GM20431 (cell line): ENCODE data around the gene RPS8.
"Not testable (repeated sequence)": the region's sequence is repeated elsewhere in the genome, so short reads cannot be mapped to it uniquely, and the experiment has no call there.

Source experiments
- in situ Hi-C: fragments of 300-500 bp; cut with MseI, MboI; formaldehyde crosslinking; loops from one replicate; pipeline ENCODE4 v1.15.0; 2020; ENCODE audit warnings: low sequenced_read_pairs; ENCODE audit not compliant: unreplicated experiment

RPS8 gene

DNA sequence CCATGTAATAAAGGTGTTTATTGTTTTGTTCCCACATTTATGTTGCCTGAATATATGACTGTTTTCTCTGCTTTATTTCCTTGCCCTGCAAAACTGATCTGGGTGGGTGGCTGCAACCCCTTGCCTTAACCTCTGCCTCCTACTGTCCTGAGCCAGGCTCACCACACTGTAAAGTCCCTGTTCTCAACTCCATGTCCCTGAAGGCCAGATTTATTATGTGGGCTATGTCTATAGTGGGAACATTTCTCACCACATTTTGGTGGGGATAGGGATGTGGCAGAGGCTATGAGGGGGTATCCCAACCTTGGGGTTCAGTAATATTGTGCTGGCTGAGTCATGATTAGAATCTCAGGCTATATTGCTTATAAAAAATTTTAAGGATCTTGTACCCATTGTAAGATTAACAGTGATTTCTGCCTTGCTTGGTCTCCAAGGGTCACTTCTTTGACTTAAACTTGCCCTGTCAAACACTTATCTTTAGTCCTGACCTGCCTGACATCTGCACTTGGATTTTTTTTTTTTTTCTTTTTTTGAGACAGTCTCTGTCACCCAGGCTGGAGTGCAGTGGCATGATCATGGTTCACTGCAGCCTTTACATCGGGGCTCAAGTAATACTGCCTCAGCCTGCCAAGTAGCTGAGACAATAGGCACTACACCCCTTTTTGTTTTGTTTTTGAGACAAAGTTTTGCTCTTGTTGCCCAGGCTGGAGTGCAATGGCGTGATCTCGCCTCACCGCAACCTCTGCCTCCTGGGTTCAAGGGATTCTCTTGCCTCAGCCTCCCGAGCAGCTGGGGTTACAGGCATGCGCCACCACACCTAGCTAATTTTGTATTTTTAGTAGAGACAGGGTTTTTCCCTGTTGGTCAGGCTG lies 3.6 kb downstream of the RPS8 start:
- in situ Hi-C loops, result no loop called here

DNA sequence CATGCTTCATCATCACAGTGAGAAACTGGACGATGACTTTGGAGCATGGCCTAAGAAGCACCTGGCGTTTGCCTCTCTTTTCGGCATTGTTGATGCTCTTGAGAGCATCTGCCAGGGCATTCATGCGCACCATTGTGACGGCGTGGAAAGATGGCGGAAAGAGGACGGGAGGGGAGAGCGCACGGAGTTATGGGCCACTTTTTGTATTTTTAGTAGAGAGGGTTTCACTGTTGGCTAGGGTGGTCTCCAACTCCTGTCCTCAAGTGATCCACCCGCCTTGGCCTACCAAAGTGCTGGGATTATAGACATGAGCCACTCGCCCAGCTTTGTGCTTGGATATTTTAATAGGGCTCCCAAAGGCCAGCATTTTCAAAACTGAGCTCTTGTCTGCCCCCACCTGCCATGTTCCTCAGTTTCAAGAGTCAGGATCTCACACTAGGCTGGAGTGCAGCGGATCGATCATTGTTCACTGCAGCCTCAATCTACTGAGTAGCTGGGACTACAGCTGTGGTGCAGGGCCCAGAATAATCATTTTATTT lies 5.3 kb downstream of the RPS8 start:
- in situ Hi-C loops, result no loop called here

DNA sequence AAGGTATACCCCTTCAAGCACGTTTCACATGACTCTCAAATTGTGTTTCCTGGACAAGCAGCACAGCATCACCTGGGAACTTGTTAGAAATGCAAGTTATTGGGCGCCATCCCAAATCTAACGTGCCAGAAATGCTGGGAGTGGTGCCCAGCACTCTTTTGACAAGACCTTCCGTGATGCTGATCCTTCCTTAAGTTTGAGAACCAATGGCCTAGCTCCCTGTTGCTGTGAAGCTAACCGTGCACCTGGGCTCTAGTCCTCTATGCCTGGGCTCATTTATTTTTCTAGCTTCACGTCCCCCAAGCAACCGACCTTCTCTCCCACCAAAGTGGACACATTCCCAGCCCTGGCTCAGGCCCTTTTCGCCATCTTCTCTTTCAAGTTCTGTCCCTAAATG lies 8.4 kb downstream of the RPS8 start:
- in situ Hi-C loops, result no loop called here

DNA sequence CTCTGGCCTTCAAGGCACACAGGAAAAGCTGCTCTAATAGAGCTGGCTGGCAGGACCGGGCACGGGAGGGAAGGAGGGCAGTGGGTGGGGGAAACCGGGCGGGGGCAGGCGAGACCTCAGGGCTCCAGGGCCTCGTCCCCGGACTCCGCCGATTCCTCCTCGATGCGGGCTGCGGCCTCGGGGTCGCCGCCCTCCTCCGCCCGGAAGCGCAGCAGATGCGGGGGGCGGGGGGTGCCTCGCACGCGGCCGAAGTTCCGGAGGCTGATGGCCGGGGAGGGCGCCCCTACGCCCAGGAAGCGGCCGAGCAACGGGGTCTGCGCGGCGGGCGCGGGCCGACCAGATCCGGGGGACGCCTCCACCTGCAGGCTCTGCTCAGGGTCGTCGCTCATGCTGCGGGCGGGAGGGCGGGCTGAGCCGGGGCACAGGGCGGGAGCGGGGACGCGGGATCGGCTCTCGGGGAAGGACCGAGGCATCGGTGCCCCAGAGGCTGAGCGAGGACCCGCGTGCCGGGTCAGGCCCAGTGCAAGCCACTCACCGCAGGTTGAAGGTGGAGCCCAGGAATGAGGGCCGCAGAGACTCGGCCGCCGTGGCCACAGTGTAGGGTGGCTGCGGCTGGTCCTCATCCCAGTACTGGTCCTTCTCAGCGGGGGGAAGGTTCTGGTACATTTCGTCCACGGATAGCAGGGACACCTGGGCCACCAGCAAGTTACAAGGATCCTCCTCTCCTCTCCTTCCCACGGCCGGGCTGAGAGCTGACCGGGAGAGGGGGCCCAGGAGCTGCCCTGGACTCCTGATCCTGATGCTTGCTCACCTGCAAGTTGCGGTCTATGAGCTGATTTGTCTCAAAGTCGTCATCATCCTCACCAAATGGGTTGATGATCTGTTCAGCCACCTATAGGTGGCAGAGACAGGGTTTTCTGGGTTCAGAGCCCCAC lies 9.0 kb downstream of the RPS8 start:
- in situ Hi-C loops, result no loop called here

DNA sequence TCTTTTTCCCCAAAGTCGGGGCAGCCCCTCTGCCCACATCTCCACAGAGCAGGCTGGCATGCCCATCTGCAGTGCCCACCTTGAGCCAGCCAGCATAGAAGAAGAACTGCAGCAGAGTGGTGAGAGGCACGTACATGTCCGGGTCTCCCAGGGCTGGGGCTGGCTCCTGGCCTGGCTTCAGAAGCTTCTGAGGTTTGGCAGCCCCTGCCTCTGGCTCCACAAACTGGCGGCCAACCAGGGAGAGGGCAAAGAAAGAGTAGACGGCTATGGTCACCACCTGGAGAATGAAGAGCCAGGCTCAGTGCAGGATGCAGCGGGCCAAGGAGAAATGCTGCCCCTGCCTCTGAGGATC lies 9.7 kb downstream of the RPS8 start:
- in situ Hi-C loops, result no loop called here

DNA sequence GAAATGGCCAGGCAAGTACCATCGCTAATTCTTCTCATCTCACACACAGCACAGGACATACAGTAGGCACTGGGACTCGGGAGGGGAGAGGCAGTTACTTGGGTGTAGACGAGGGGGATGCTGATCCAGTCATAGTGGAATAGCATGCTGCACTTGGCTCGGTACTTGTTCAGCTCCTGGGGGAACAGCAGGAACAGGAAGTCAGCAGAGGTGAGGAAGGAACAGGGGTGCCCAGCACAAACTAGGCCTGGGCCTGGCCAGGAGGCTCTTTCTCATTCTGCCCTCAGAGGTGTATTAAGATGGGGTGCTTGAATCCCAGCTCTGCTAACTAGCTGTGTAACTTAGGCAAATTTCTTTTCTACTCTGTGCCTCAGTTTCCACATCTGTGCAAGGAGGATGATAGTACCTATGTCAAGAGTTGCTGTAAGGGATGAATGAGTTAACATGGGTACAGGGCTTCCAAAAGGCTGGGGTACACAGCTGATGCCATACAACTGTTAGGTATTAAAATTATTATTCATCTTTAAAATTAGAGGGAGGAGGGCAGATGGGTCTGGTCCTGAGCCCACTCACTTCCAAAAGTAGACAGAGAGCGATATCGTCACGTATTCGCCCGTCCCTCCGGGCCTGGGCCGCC lies 10.3 kb downstream of the RPS8 start:
- in situ Hi-C loops, result no loop called here

DNA sequence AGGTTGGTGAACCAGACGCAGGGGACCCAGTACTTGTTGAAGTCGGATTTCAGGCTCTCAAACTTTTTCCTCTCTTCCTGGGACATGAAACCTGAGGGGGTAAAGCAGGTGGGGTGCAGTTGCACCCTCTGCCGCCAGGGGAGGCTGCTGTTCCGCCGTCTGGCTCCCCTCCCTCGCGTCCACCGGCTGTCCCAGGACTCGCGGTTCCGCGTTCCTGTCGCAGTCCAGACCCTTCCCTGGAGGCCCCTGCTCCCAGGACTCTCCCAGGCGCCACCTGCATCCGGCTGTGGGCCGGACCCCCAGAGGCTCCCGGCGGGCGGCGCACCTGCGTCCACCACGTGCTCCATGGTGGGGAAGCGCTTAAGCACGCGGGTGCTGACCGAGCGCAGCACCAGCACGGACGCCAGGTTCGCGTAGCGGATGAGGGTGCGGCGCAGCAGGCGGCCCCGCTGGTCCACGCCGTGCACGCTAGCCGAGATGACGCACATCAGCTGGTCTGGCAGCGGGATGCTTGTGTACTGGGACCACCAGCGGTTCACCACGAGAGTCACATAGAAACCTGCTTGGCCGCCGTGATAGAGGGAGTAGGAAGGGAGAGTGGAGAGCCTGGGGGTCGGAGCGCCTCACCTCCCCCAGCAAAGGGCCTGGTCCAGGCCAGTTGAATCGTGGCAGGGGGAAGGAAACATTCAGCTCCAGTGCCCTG lies 10.9 kb downstream of the RPS8 start:
- in situ Hi-C loops, result no loop called here

DNA sequence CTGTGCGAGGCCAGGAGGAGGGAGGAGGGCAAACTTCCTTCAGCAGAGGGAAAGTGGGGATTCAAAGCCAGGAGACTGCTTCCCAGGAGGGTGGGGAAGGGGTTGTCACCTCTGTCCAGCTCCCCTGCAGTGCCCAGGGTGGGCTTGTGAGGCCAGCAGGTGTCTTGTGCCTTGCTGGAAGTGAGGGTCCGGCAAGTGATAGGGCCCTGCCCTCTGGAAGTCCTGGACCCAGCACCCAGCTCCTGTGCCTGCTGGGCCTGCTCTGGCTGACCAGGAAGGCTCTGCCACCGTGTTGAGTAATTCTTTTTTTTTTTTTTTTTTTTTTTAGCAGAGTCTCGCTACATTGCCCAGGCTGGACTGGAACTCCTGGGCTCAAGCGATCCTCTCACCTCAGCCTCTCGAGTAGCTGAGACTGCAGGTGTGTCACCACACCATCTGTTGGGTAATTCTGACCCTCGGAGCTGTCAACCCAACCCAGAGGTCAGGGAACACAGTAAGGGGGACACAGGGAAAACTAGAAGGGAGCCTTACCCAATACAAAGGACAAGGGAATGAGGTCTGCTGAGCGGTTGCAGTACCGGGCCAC lies 11.6 kb downstream of the RPS8 start:
- in situ Hi-C loops, result no loop called here

DNA sequence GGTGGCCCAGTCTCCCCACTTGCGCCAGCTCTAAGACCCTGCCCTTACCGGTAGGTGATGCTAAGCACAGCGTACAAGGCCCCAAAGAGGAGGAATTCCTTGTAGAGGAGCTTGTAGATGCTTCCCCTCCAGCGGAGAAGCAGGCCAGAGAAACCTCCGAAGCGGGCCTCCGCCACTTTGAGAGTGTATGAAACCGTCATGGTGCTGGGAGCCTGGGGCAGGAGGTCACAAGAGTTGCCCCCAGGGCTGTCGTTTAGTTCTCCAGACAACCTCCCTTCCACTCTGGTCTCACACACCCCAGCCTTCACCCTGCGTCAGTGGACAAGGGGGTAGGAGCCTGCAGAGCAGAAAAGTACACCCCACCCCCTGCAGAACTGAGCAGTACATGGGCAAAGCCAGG lies 12.2 kb downstream of the RPS8 start:
- in situ Hi-C loops, result no loop called here

DNA sequence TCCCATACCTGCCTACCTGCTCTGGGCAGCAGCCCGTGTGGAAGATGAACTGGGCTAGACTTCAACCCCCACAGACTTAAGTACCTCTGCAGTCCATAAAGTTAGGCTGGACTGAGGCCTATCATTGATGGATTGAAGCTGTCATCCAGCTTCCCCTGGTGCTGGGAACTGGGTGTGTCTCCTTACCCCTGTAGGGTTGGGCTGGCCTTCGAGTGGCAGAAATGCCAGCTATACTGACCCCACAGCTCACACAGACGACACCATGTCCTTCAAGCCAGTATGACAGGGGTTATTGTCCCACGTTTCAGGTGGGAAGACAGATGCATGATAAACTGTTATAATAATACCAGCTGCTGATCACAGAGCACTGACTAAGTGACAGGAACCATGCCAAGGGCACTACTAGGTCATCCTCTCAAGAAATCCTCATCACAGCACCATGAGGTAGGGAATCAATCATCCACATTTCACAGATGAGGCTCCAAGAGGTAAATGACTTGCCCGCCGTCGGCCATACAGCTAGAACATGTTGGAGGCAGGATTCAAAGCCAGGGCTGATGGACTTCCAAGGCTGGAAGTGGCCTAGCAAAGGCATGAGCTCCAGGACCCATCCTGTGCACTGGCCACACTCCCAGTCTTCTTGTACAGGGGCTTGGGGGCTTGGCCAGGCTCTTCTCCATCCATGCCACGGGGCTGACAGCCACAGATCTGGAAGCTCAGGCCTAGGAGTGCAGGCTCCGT lies 12.9 kb downstream of the RPS8 start, which contains the start of gene BEST4:
TSS of gene BEST4 (minus strand) at position 51 of the 741 bp plus-strand sequence. CDS start 465 bp downstream, outside the sequence.
- in situ Hi-C loops, result no loop called here

DNA sequence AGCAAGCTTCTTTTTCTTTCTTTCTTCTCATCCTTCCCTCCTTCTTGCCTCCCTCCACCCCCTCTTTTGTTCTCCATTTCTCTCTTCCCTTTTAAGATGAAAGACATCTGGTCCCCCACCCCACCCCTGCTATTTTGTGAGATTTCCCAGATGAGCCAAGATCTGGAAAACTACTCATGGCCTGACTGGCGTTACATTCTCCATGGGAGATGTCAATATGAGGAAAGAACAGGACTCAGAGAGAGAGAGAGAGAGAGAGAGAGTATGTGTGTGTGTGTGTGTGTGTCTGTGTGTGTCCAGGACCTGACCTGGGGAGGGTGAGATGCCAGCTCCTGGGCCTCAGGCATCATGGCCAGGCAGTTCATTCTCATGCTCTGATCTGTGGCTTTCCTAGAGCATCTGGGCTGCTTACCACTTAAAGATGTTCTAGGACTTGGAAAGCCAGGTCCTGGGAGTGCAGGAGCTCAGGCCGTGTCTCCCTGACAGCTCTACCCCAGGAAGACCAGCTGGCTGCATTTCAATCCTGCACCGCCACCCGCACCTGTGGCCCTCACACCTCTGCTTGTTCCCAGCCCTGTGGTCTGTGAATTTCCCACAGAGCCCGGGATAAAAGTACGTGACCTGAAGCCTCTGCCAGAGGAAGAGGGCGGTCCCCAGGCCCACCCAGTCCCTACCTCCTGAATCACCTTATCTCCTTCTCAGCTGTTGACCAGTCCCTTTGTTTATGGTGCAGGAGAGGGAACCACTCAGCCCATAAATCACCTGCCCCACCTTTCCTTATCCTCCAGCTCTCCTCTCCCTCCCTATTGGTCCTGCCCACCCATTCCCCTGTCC lies 15.8 kb downstream of the RPS8 start:
- in situ Hi-C loops, result no loop called here

DNA sequence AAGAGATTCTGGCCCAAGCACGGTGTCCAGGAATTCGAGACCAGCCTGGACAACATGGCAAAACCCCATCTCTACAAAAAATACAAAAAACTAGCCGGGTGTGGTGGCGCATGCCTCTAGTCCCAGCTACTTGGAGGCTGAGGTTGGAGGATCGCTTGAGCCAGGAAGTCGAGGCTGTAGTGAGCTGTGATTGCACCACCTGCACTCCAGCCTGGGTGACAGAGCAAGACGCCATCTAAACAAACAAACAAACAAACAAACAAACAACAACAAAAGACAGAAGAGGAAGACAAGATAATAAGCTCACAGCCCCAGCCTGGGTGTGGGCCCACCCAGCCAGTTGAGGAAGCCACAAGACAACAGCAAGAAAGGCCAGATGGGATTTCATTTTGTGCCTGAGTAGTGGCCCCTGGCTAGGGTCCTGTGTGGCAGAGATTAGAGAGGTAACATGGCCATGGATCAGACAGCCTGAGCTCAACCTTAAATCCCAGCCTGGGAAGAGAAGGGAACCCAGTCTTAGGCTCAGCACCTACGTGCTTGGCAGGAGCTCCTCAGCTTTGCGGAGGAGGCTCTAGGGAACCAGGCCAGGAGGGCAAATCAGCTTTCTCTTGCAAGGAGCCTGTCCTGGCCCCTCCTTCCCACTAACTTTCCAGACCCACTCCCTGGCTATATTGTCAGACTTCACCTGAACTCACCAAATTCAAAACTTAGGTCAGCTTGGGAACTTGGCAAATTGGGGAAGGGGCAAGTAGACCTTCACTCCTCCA lies 17.6 kb downstream of the RPS8 start:
- in situ Hi-C loops, result no loop called here

DNA sequence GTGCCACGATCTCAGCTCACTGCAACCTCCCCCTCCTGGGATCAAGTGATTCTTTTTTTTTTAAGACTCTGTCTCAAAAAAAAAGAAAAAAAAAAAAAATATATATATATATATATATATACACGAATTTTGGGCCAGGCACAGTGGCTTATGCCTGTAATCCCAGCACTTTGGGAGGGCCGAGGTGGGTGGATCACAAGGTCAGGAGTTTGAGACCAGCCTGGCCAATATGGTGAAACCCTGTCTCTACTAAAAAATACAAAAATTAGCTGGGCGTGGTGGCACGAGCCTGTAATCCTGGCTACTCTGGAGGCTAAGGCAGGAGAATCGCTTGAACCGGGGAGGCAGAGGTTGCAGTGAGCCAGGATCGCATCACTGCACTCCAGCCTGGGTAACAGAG lies 22.5 kb downstream of the RPS8 start:
- in situ Hi-C loops, result not testable (repeated sequence)

DNA sequence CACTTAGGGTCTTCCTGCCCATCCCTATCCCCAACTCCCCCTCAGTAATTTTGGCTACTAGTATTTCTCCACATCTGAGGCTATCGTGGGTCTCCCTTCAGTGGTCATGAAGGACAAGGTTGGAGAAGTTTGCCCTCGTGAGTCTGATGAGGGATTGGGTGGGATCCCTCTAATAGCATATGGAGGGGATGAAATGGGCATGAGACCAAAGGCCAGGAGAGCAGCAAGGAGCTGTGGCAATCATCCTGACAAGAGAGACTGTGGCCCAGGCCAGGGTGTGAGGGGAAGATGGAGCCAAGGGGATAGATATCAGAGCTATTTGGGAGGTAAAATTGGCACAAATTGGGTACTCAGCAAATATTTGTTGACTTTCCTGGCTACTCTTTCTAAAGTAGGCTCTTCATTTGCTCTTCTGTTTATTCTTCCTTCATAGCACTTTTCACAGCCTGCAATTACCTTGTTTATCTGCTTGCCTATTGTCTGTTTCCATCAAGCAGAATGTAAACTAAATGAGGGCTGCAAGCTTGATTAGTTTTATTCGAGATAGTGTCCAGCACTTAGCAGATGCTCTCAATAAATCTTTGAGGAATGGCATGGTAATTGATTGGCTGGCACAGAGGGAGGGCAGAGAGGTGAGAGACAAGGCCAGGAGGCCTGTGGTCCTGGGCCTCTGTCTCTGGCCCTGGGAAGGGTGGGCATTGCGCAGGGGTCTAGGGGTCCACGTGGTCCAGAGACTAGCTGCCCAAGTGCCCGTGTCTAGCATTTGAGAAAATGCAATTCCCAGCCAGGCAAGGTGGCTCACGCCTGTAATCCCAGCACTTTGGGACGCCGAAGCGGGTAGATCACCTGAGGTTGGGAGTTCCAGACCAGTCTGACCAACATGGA lies 23.4 kb downstream of the RPS8 start:
- in situ Hi-C loops, result no loop called here

DNA sequence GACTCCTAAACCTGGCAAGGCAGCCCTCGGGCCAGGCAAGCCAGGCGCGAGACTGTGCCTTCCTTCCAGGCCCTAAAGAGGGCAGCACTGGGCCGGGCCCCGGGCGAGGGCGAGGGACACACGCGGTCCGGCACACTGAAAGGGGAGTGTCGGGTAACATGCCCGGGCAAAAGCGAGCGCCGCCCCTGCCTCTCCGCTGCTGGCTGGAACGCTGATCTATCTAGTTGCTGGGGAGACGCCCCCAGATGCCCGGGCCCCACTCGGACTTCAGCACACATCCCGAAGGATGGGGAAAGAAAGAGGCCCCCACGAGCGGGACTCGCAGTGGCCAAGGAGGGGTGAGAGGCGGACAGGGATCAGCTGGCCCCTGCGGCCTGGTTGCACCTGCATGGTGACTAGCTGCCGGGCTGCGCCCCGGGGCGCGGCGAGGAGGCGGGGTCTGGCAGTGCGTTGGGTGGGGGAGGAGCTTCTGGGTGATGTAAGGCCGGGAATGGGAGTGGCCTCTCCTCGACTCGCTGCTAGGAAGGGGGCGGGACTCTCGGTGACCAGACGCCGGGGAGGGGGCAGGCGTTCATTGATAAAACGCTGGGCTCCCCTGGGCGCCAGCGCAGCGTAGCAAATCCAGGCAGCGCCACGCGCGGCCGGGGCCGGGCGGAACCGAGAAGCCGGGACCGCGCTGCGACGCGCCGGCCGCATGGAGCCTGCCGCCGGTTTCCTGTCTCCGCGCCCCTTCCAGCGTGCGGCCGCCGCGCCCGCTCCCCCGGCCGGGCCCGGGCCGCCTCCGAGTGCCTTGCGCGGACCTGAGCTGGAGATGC lies 24.6 kb downstream of the RPS8 start, which contains the start of gene PLK3:
TSS of gene PLK3 (plus strand) at position 608 of the 815 bp plus-strand sequence. CDS start at position 695, 87 bp downstream.
- in situ Hi-C loops, result loop anchor here (25.0 kb wide), 1 partner anchor 512 kb away; no protein-coding TSS in a partner anchor
